GM12878 (cell line): Measurements from ENCODE around the gene S100A3. TPM values are rescaled to one million over a fixed set of nuclear protein-coding genes. Genes with fewer than 3 reads are reported as not detected.
"Not testable (repeated sequence)": the region's sequence is repeated elsewhere in the genome, so short reads cannot be mapped to it uniquely, and the experiment has no call there.

Source experiments
- ATAC-seq: fragments of 200-7000 bp; cut with Tn5 transposase; 3 replicates; pipeline ENCODE4 v1.9.1; 2020; ENCODE audit warnings: mild to moderate bottlenecking, moderate library complexity
- BruUV-seq: library from RNA; stranded (reverse); fragments of 400-500 nt; replicated peaks from 2 replicates; lab custom pipeline; 2021; lab: Mats Ljungman, UMichigan
- CTCF ChIA-PET: fragments of 300-600 bp; sonication (Branson Sonifier 250); formaldehyde crosslinking; extraction: SDS; loops from one replicate; lab custom pipeline; 2021; ENCODE audit warnings: inconsistent platforms; lab: Yijun Ruan, JAX
- POLR2A ChIA-PET: fragments of 350-600 bp; formaldehyde crosslinking; extraction: SDS; loops from one replicate; lab custom pipeline; 2021; ENCODE audit warnings: inconsistent platforms; lab: Charles Lee
- RAD21 ChIA-PET: fragments of 300-600 bp; sonication (Branson Sonifier 250); formaldehyde crosslinking; loops from one replicate; lab custom pipeline; 2023; ENCODE audit warnings: antibody characterized with exemption; ENCODE audit not compliant: unreplicated experiment; lab: Charles Lee
- SMC1A ChIA-PET: fragments of 300-600 bp; sonication (Branson Sonifier 250); formaldehyde crosslinking; loops from one replicate; lab custom pipeline; 2023; ENCODE audit not compliant: unreplicated experiment, uncharacterized antibody; lab: Charles Lee
- DNase-seq: peaks from one replicate; pipeline ENCODE4 v3.0.0-alpha.2; 2011; ENCODE audit warnings: low read depth, low spot score
- FAIRE-seq: peaks from 3 replicates; lab custom pipeline; 2011; peaks lifted over from hg19 to GRCh38; lab: Jason Lieb, UNC
- H2AFZ ChIP-seq: 2 replicates; pipeline ENCODE4 v1.6.0; 2011; ENCODE audit warnings: low read depth, low read length, control low read depth; ENCODE audit not compliant: control insufficient read depth
- H3K27ac ChIP-seq: 2 replicates; pipeline ENCODE4 v1.5.1; 2011; ENCODE audit warnings: control low read depth; ENCODE audit not compliant: control insufficient read depth, insufficient read depth
- H3K27me3 ChIP-seq, 2 experiments: replicated peaks in 1 of 2; 2 replicates each; pipeline versions ENCODE4 v1.6.0 to v1.6.1; 2011; ENCODE audit warnings: low read length in 1 of 2; ENCODE audit not compliant: control insufficient read depth in 2 of 2, insufficient read depth in 2 of 2
- H3K36me3 ChIP-seq, 2 experiments: 2 replicates each; pipeline ENCODE4 v1.5.1; 2011; ENCODE audit warnings: low read length in 1 of 2; ENCODE audit not compliant: control insufficient read depth in 2 of 2, insufficient read depth in 2 of 2
- H3K4me1 ChIP-seq: 2 replicates; pipeline ENCODE4 v1.6.1; 2011; ENCODE audit warnings: mild to moderate bottlenecking, low read length, moderate library complexity, mixed read lengths; ENCODE audit not compliant: control insufficient read depth, insufficient read depth
- H3K4me2 ChIP-seq: 2 replicates; pipeline ENCODE4 v1.6.0; 2011; ENCODE audit warnings: control low read depth; ENCODE audit not compliant: control insufficient read depth, insufficient read depth
- H3K4me3 ChIP-seq: fragments of 200-600 bp; sonication (generic); 2 replicates; pipeline ENCODE4 v1.5.1; 2016
- H3K79me2 ChIP-seq: 2 replicates; pipeline ENCODE4 v1.6.0; 2011; ENCODE audit warnings: low read length; ENCODE audit not compliant: control insufficient read depth, insufficient read depth
- H3K9ac ChIP-seq: 2 replicates; pipeline ENCODE4 v1.8.0; 2011; ENCODE audit warnings: low read length, control low read depth, mixed read lengths; ENCODE audit not compliant: control insufficient read depth, insufficient read depth
- H3K9me3 ChIP-seq: replicated peaks from 3 replicates; pipeline ENCODE4 v1.5.1; 2011; ENCODE audit warnings: mild to moderate bottlenecking, low read length; ENCODE audit not compliant: control insufficient read depth, insufficient read depth
- H4K20me1 ChIP-seq: 2 replicates; pipeline ENCODE4 v1.6.0; 2011; ENCODE audit not compliant: control insufficient read depth, insufficient read depth
- ASH2L ChIP-seq: fragments of 300-600, 200-600 bp; sonication (generic); IDR thresholded peaks from 2 replicates; pipeline ENCODE4 v1.6.1; 2017; ENCODE audit warnings: low read depth, mild to moderate bottlenecking, borderline replicate concordance
- CHD2 ChIP-seq: IDR thresholded peaks from 2 replicates; pipeline ENCODE4 v1.6.1; 2011; ENCODE audit warnings: low read depth, low read length, improper control_type of control experiment, borderline replicate concordance
- ETV6 ChIP-seq, 2 experiments: fragments of 450-650 bp in 1 of 2; IDR thresholded peaks in 1 of 2; conservative IDR thresholded peaks in 1 of 2; 2 replicates each; pipeline ENCODE4 v1.6.1; 2014; ENCODE audit warnings: antibody characterized with exemption in 1 of 2, borderline replicate concordance in 1 of 2, low read depth in 1 of 2, mild to moderate bottlenecking in 1 of 2, moderate library complexity in 1 of 2
- EZH2 ChIP-seq: IDR thresholded peaks from 2 replicates; pipeline ENCODE4 v1.6.1; 2012; ENCODE audit warnings: low read depth, mild to moderate bottlenecking, control low read depth, inconsistent platforms, low read length, borderline replicate concordance; ENCODE audit not compliant: control insufficient read depth
- LARP7 ChIP-seq: fragments of 450-650 bp; IDR thresholded peaks from 2 replicates; pipeline ENCODE4 v1.6.1; 2017; ENCODE audit warnings: mild to moderate bottlenecking
- MTA3 ChIP-seq: IDR thresholded peaks from 2 replicates; pipeline ENCODE4 v1.6.1; 2012; ENCODE audit warnings: low read length, inconsistent platforms, borderline replicate concordance
- NFYA ChIP-seq: IDR thresholded peaks from 2 replicates; pipeline ENCODE4 v1.6.1; 2011; ENCODE audit warnings: low read depth, mild to moderate bottlenecking, low read length, improper control_type of control experiment, borderline replicate concordance
- NR2C2 ChIP-seq: IDR thresholded peaks from 2 replicates; pipeline ENCODE4 v1.6.1; 2011; ENCODE audit warnings: borderline replicate concordance, low read depth; ENCODE audit not compliant: control insufficient read depth, insufficient read length
- NR2F1 ChIP-seq: fragments of 450-650 bp; conservative IDR thresholded peaks from 2 replicates; pipeline ENCODE4 v1.6.1; 2017; ENCODE audit warnings: mild to moderate bottlenecking
- POLR2AphosphoS2 ChIP-seq: IDR thresholded peaks from 2 replicates; pipeline ENCODE4 v1.6.1; 2011; ENCODE audit warnings: low read depth, mild to moderate bottlenecking, low read length, improper control_type of control experiment, moderate library complexity
- SMAD5 ChIP-seq: IDR thresholded peaks from 2 replicates; pipeline ENCODE4 v1.6.1; 2016; ENCODE audit warnings: antibody characterized with exemption, low read depth
- ZNF207 ChIP-seq: fragments of 450-650 bp; IDR thresholded peaks from 2 replicates; pipeline ENCODE4 v1.6.1; 2014; ENCODE audit warnings: antibody characterized with exemption, mild to moderate bottlenecking, borderline replicate concordance
- WGBS: methylation state at CpG from one replicate; pipeline ENCODE4 v1.1.6; 2016; ENCODE audit warnings: low lambda C conversion rate; ENCODE audit not compliant: insufficient replicate concordance, insufficient coverage; ENCODE audit errors: missing lambda C conversion rate; 5-methylcytosine and 5-hydroxymethylcytosine counted together
- in situ Hi-C: fragments of 300-500 bp; cut with MboI; formaldehyde crosslinking; loops from 9 replicates; pipeline ENCODE4 v1.14.3; 2018; ENCODE audit warnings: mixed read lengths
- intact Hi-C: fragments of 100-400 bp; cut with micrococcal nuclease; formaldehyde crosslinking; loops from one replicate; pipeline ENCODE4 v1.14.2; 2022; ENCODE audit not compliant: unreplicated experiment
- polyA plus RNA-seq, 11 experiments: library from polyadenylated mRNA; depleted of rRNA in 4 of 11; unstranded in 6 of 11; stranded (reverse) in 5 of 11; fragments of >200 nt; fragmentation: Nextera tagmentation in 4 of 11; fragmentation: Illumina TruSeq in 1 of 11; extraction: Ambion mirVana in 4 of 11; extraction: Trizol in 1 of 11; gene quantifications; 1 replicate in 1 of 11; 2 replicates in 10 of 11; pipeline versions ENCODE4 v1.2.1 to v1.2.3, GENCODE V29; 2011 to 2016; ENCODE audit warnings: inconsistent platforms in 2 of 11, missing spikeins in 2 of 11, low read depth in 1 of 11
- total RNA-seq, 4 experiments: library from RNA; depleted of rRNA in 3 of 4; stranded (reverse); fragments of >200 nt in 3 of 4; fragmentation: Illumina TruSeq in 1 of 4; extraction: Trizol in 1 of 4; gene quantifications; 2 replicates each; pipeline versions ENCODE4 v1.2.1 to v1.2.3, GENCODE V29; 2013 to 2021

S100A3 gene
- total and polyA plus RNA-seq, 10 of the 15 experiments (the other 5 are each of a cell fraction or from before 2014, with no cell fraction given), result 0.32 to 0.45 TPM; not detected in 8

GRCh38 chr1:153525088-153525728 is 23.9 kb downstream of the S100A3 start:
- POLR2A ChIA-PET, result interaction anchor here (2.4 kb wide), 1 partner anchor 10 kb away, joined by 7 read pairs; the partner anchor contains the start of gene S100A6
- BruUV-seq, result no TSS peak
- ATAC-seq (no peak), DNase-seq (no peak), FAIRE-seq (no peak)
- intact Hi-C loops, result no loop called here
- Histone ChIP-seq H4K20me1 (no peaks in the 10 kb centered on the region), H3K9ac (no peak overlapping the region), H3K4me3 (no peak overlapping the region), H3K36me3 (no peaks in the 10 kb centered on the region), H3K27me3 (0 out of 4 replicates have a peak, but pooled peaks cover 0 to 3% of the 10 kb centered on the region in 2 experiments), H3K9me3 (no peaks in the 10 kb centered on the region), H3K79me2 (no peaks in the 10 kb centered on the region), H2AFZ (no peak overlapping the region), H3K4me2 (no peak overlapping the region), H3K27ac (no peak overlapping the region), H3K4me1 (no peaks in the 10 kb centered on the region)
- CTCF ChIA-PET, result interaction anchor here (1.1 to 4.2 kb wide), 7 partner anchors 10 to 173 kb away, joined by 4 to 22 read pairs (median 5); no protein-coding TSS in a partner anchor
- RAD21 ChIA-PET, result no interaction called here
- in situ Hi-C loops, result no loop called here
- 31% methylated on average over 3 of the region's 3 CpGs for WGBS
- SMC1A ChIA-PET, result interaction anchor here (0.7 to 1.3 kb wide), 4 partner anchors 10 to 94 kb away, joined by 3 to 4 read pairs (median 4); partner anchors contain the start of gene S100A6
- TF ChIP-seq CHD2 (no peak), NFYA (no peak), ASH2L (no peak), NR2F1 (no peak), NR2C2 (no peak), EZH2 (no peak), MTA3 (no peak), ETV6 (conservative IDR thresholded peaks at IDR 0.05 in 1 of 2, IDR thresholded peaks at IDR 0.05 in 1 of 2; ENCODE audit: borderline replicate concordance in 1 of 2, low read depth in 1 of 2) (no peak), ZNF207 (no peak), POLR2AphosphoS2 (no peak), SMAD5 (no peak), LARP7 (no peak)

- H3K4me1 ChIP-seq, H3K27me3 ChIP-seq, ATAC-seq, POLR2A ChIA-PET, H3K4me3 ChIP-seq, intact Hi-C loops, DNase-seq, H2AFZ ChIP-seq, H4K20me1 ChIP-seq, H3K36me3 ChIP-seq, H3K79me2 ChIP-seq, in situ Hi-C loops, FAIRE-seq, H3K4me2 ChIP-seq, H3K9me3 ChIP-seq, BruUV-seq, H3K27ac ChIP-seq, H3K9ac ChIP-seq: not testable (repeated sequence)
- ChIA-PET SMC1A (interaction anchor here (0.6 kb wide), 1 partner anchor 19 kb away, joined by 3 read pairs; no protein-coding TSS in a partner anchor), CTCF (interaction anchor here (1.2 to 1.4 kb wide), 3 partner anchors 9 to 167 kb away, joined by 3 to 4 read pairs (median 3); no protein-coding TSS in a partner anchor), RAD21 (interaction anchor here (1.3 kb wide), 1 partner anchor 11 kb away, joined by 3 read pairs; no protein-coding TSS in a partner anchor)
- 55% methylated on average over 14 of the region's 14 CpGs for WGBS
Observed at GRCh38 chr1:153522353-153523048, 26.6 kb downstream of the S100A3 start.
